GM11168 (cell line): ENCODE data around the gene SLC25A25.
"Not testable (repeated sequence)": the region's sequence is repeated elsewhere in the genome, so short reads cannot be mapped to it uniquely, and the experiment has no call there.

ENCODE experiments used
- in situ Hi-C: fragments of 300-500 bp; cut with MboI; formaldehyde crosslinking; loops from one replicate; pipeline ENCODE4 v1.12.0; 2022; ENCODE audit warnings: low sequenced_read_pairs; ENCODE audit not compliant: unreplicated experiment

Gene SLC25A25

GRCh38 chr9:128070874-128071273, 2.8 kb downstream of the SLC25A25 start:
- in situ Hi-C loops = no loop called here

- in situ Hi-C loops = not testable (repeated sequence)
Measured at GRCh38 chr9:128071475-128071874, 3.4 kb downstream of the SLC25A25 start.

GRCh38 chr9:128072144-128073021, 4.4 kb downstream of the SLC25A25 start:
- in situ Hi-C loops = no loop called here

GRCh38 chr9:128073253-128073886, 5.3 kb downstream of the SLC25A25 start:
- in situ Hi-C loops = no loop called here

- in situ Hi-C loops = no loop called here
Measured at GRCh38 chr9:128077847-128078503, 9.9 kb downstream of the SLC25A25 start.

- in situ Hi-C loops = no loop called here
Measured at GRCh38 chr9:128078504-128079434, 10.7 kb downstream of the SLC25A25 start.

GRCh38 chr9:128080206-128080605, 12.2 kb downstream of the SLC25A25 start:
- in situ Hi-C loops = no loop called here

GRCh38 chr9:128081056-128081455, 13.0 kb downstream of the SLC25A25 start:
- in situ Hi-C loops = no loop called here

GRCh38 chr9:128082151-128082550, 14.1 kb downstream of the SLC25A25 start:
- in situ Hi-C loops = no loop called here

GRCh38 chr9:128084746-128085145, 16.7 kb downstream of the SLC25A25 start:
- in situ Hi-C loops = no loop called here

- in situ Hi-C loops = no loop called here
Measured at GRCh38 chr9:128085943-128086342, 17.9 kb downstream of the SLC25A25 start.

- in situ Hi-C loops = no loop called here
Measured at GRCh38 chr9:128087262-128087661, 19.2 kb downstream of the SLC25A25 start.

GRCh38 chr9:128088253-128088945, 20.4 kb downstream of the SLC25A25 start:
- in situ Hi-C loops = no loop called here

GRCh38 chr9:128089299-128089698, 21.3 kb downstream of the SLC25A25 start:
- in situ Hi-C loops = no loop called here

GRCh38 chr9:128091144-128091543, 23.1 kb downstream of the SLC25A25 start:
- in situ Hi-C loops = no loop called here

GRCh38 chr9:128091571-128091970, 23.5 kb downstream of the SLC25A25 start:
- in situ Hi-C loops = no loop called here

- in situ Hi-C loops = no loop called here
Measured at GRCh38 chr9:128092199-128092977, 24.4 kb downstream of the SLC25A25 start.

- in situ Hi-C loops = no loop called here
Measured at GRCh38 chr9:128093011-128093410, 25.0 kb downstream of the SLC25A25 start.
